Astrocyte of the cerebellum (primary cell): ENCODE results near the gene MAPKAP1.

Source experiments
- DNase-seq: peaks from one replicate; pipeline ENCODE4 v3.0.0-alpha.2; 2011; ENCODE audit warnings: low read depth
- H3K4me3 ChIP-seq: 2 replicates; pipeline ENCODE4 v1.5.1; 2011; ENCODE audit warnings: mild to moderate bottlenecking, low read depth, low read length, moderate library complexity
- in situ Hi-C: cut with HindIII; loops from 2 replicates; pipeline ENCODE4 v1.10.0; 2017; ENCODE audit warnings: low sequenced_read_pairs
- TF ChIP-seq, protein P1 (sequence below): IDR thresholded peaks from 2 replicates; pipeline ENCODE4 v1.5.1; 2012; ENCODE audit warnings: low read length, low read depth, moderate library complexity, mild to moderate bottlenecking; ENCODE audit errors: missing control alignments

MAPKAP1 gene

DNA sequence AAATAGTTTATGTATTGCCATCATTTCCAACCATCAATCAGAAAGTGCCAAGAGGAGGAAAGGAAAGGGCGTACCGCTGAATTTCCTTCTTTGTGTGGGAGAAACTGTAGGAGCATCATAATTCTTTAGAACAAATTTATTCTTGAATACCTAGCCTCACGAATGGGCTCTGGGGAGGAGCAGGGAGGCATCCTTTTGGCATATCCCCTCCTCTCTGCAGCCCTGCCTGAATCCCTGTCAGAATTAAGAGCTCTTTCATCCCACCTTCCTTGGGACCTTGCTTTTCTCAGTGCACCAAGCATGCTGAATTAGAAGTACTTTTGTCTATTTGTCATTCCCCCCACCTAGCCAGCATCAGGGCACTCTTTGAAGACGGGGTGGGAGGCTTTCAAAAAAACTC is 189.4 kb downstream of the MAPKAP1 start:
- no peak for DNase-seq
- H3K4me3 ChIP-seq, result no peak overlapping the region
- in situ Hi-C loops, result no loop called here
- TF ChIP-seq, protein P1, sequence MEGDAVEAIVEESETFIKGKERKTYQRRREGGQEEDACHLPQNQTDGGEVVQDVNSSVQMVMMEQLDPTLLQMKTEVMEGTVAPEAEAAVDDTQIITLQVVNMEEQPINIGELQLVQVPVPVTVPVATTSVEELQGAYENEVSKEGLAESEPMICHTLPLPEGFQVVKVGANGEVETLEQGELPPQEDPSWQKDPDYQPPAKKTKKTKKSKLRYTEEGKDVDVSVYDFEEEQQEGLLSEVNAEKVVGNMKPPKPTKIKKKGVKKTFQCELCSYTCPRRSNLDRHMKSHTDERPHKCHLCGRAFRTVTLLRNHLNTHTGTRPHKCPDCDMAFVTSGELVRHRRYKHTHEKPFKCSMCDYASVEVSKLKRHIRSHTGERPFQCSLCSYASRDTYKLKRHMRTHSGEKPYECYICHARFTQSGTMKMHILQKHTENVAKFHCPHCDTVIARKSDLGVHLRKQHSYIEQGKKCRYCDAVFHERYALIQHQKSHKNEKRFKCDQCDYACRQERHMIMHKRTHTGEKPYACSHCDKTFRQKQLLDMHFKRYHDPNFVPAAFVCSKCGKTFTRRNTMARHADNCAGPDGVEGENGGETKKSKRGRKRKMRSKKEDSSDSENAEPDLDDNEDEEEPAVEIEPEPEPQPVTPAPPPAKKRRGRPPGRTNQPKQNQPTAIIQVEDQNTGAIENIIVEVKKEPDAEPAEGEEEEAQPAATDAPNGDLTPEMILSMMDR, result no peak

DNA sequence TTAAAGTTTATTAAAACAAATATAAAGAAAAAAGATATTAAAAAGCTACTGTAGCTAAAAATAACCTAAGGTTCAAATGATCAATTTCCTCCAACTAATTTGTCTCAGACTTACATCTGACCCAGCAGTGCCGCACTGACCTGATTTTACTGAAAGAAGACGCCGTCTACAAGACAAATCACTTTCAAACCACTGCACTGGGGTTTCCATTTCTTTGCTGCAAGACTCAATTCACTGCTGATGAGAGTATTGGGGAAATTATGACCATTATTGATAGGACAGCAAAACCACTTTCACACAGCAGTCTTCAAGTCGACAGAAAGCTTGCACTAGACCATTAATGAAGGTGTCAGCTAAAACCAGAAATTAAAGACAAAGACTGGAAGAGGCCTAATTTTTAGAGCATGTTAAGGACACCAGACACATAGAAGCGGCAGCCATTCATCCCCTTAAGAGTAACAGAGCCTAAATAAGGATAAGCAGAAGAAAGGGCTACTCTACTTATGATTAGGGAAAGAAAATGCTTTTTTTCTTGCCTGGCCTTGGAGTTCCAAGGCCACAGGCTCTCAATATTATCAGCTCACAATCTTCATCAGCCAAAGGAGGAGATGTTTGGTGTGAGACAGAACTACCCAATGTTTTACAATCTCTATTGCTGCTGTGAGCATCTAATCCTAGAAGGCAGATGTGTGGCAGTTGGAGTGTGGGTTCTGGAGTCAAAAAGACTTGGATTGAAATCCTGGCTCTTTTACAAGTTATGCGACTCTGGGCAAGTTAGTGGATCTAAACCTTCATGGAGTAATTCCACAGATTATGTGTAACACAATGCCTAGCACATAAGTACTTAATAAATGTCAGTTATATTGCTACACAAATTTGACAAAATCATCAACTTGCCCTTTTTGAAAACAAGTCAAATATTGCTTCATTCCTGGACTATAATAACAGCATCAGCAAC is 190.7 kb downstream of the MAPKAP1 start:
- no peak overlapping the region for H3K4me3 ChIP-seq
- TF ChIP-seq, protein P1, result no peak
- no peak for DNase-seq
- in situ Hi-C loops, result no loop called here

DNA sequence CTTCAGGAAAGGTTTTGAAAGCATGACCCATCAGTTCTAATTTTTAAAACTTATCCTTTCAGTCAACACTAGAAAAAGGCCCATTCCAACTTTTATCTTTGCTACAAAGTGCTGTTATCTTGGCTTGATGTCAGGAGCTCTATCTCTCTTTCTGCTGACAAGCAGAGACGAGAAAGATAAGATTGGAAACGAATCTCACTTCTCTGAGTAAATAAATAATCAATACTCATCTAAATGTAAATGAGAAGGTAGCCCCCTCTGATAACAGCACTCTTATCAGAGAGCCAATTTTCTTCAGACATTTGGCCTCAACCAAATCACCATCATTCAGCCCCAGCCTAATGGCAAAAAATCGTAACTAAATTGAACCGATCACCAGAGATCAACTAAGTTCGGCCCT is 191.7 kb downstream of the MAPKAP1 start:
- H3K4me3 ChIP-seq, result no peak overlapping the region
- TF ChIP-seq, protein P1, result no peak
- DNase-seq, result no peak
- in situ Hi-C loops, result no loop called here

DNA sequence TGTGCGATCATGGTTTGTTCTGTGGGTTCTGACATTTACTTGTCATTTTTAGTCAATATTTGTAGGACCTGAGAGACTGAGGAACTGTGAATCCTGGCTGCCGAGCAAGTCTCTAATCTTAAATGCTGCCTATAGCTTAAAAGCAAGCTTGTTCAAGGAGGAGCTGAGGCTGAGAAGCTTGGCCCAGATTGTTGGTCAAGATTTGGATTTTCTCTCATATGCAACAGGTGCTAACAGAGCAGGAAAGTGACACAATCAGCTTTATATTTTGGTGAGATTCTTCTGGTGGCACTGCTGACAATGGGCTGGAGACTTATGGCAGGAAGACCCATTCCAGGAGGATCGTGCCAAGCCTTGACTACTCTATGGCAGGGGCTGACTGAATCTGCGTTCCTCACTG is 192.5 kb downstream of the MAPKAP1 start:
- in situ Hi-C loops, result no loop called here
- TF ChIP-seq, protein P1, result no peak
- DNase-seq, result no peak
- H3K4me3 ChIP-seq, result no peak overlapping the region

DNA sequence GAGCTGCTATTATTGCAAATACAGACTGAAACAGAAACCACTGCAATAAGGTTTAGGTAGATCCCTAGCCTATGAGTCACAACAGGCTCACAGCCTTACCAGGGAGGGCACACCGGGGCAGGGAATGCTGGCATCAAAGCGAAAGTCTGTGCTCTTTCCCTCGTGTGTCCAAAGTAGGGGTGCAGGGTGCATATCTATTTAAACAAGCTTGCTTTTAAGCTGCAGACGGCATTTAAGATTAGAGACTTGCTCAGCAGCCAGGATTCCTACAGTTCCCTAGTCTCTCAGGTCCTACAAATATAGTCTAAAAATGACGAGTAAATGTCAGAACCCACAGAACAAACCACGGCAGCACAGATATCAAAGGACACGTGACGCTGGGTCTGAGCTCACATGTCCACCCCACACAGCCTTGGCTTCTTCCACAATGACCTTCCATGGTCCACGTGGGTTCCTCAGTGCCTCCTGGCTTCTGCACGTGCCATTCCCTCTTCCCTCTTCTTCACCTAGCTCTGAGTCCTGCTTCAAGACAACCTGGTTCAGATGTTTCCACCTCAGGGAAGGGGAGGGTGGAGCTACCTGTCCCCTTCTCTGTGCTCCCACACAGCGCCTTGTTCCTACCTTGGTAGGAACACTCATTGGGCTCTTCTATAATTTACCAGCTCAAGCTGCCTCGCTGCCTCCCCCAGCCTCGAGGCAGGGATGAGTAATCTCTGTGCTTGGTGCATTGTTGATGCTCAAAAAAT is 193.2 kb downstream of the MAPKAP1 start:
- peak; percentile 56 for DNase-seq
- TF ChIP-seq, protein P1, result no peak
- in situ Hi-C loops, result no loop called here
- H3K4me3 ChIP-seq, result peak overlapping the region; percentile 2

DNA sequence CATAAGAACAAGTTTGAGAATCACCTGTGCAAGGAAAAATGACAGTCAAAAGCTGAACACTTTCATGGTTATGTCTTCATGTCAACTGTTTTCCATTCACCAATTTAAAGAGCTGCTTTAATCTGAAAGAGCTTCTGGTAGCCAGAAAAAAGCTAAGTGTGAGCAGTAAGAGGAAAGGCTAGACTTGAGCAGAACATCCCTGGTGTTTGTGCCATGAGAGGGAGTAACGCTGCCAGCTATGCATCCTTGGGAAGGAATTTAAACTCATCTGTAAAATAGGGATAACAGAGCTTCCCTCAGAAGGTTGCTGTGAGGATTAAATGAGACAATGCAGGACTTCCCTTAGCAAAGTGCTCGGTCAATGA is 193.7 kb downstream of the MAPKAP1 start:
- in situ Hi-C loops, result no loop called here
- TF ChIP-seq, protein P1, result no peak
- no peak for DNase-seq
- H3K4me3 ChIP-seq, result no peak overlapping the region
